HEK293 (cell line): Measurements from ENCODE around the gene SNAP23.

Experiments used
- ZNF140 ChIP-seq: fragments of 450-650 bp; formaldehyde crosslinking; IDR thresholded peaks from 2 replicates; pipeline ENCODE4 v1.5.1; 2016; ENCODE audit warnings: missing biosample characterization, missing genetic modification characterization
- ZNF214 ChIP-seq: fragments of 450-650 bp; formaldehyde crosslinking; IDR thresholded peaks from 2 replicates; pipeline ENCODE4 v1.5.1; 2017; ENCODE audit warnings: missing biosample characterization, mild to moderate bottlenecking, missing genetic modification characterization, borderline replicate concordance
- ZNF610 ChIP-seq: fragments of 450-650 bp; formaldehyde crosslinking; IDR thresholded peaks from 2 replicates; pipeline ENCODE4 v1.5.1; 2016; ENCODE audit warnings: missing biosample characterization, missing genetic modification characterization, borderline replicate concordance

DNA sequence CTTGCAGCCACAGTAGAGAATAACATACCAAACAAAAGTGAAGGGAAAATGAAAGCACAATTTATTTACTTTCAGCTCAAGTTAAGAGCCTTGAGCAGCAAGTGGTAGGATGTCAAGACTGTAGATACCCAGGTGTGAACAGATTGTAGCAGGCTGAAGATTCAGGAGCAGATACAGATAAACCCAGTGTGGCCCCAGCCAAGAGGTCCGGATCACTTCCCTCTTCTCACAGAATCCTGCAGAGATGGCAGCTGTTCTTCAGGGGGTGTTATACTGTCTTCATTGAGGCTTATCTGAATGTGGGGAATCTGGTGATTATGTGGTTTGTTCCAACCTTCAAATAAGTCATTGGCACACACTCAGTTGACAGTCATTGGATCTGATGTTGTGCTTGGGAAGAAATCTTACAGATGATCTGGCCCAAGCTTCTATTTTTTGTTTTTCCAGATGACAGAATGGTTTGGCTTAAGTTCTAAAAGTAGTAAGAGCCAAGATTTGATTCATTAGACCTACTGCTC, 82.1 kb downstream of the SNAP23 start:
- no peak for TF ChIP-seq ZNF140
- no peak for TF ChIP-seq ZNF610
- TF ChIP-seq ZNF214 (tag by site-specific recombination) = no peak
